Aorta (tissue), 5 donors: ENCODE data around the gene SMOC1. TPM values are rescaled to one million over a fixed set of nuclear protein-coding genes. Genes with fewer than 3 reads are reported as not detected.

Experiments
- ATAC-seq: fragments of 200-7000 bp; cut with Tn5 transposase; one replicate; pipeline ENCODE4 v1.9.1; 2022; ENCODE audit warnings: moderate library complexity; ENCODE audit not compliant: low FRiP score
- DNase-seq, 2 donors: peaks; one replicate each; pipeline ENCODE4 v3.0.0-alpha.2; 2020
- H3K27ac ChIP-seq, 2 donors: one replicate each; pipeline ENCODE4 v1.5.1; 2013; ENCODE audit warnings: low read length in 2 of 2, mild to moderate bottlenecking in 2 of 2, moderate library complexity in 2 of 2, control low read depth in 1 of 2, inconsistent platforms in 1 of 2, low read depth in 1 of 2
- H3K27me3 ChIP-seq, 2 donors: one replicate each; pipeline ENCODE4 v1.6.1; 2013; ENCODE audit warnings: control low read depth in 1 of 2, low read length in 1 of 2, mild to moderate bottlenecking in 1 of 2, moderate library complexity in 1 of 2; ENCODE audit not compliant: insufficient read depth in 2 of 2, control insufficient read depth in 1 of 2
- H3K36me3 ChIP-seq, 2 donors: one replicate each; pipeline ENCODE4 v1.6.1; 2013; ENCODE audit warnings: control low read depth in 1 of 2, low read length in 1 of 2, mild to moderate bottlenecking in 1 of 2; ENCODE audit not compliant: insufficient read depth in 2 of 2, control insufficient read depth in 1 of 2
- H3K4me1 ChIP-seq, 2 donors: one replicate each; pipeline ENCODE4 v1.6.1; 2013; ENCODE audit warnings: low read length in 2 of 2, control low read depth in 1 of 2, mild to moderate bottlenecking in 1 of 2, moderate library complexity in 1 of 2; ENCODE audit not compliant: insufficient read depth in 2 of 2, control insufficient read depth in 1 of 2
- H3K4me3 ChIP-seq, 2 donors: one replicate each; pipeline ENCODE4 v1.5.1; 2013; ENCODE audit warnings: low read length in 2 of 2, control low read depth in 1 of 2, mild to moderate bottlenecking in 1 of 2
- H3K9me3 ChIP-seq: one replicate; pipeline ENCODE4 v1.6.1; 2013; ENCODE audit warnings: mild to moderate bottlenecking, low read length; ENCODE audit not compliant: control insufficient read depth
- WGBS, 2 donors: extraction: QIAGEN DNeasy Blood & Tissue Kit; methylation state at CpG; one replicate each; pipeline ENCODE4 v1.1.7; 2013; 5-methylcytosine and 5-hydroxymethylcytosine counted together
- intact Hi-C, 2 donors: fragments of 100-400 bp; cut with DNase I; formaldehyde crosslinking; loops; one replicate each; pipeline versions ENCODE4 v1.14.2 to v1.15.0; 2022
- polyA plus RNA-seq, 2 donors: library from polyadenylated mRNA; stranded (reverse); fragments of 200-250 nt; gene quantifications; one replicate each; pipeline ENCODE4 v1.2.3, GENCODE V29; 2013
- total RNA-seq, 2 donors: library from RNA; stranded (reverse); fragmentation: NEBNext Ultra II Directional; extraction: Animal tissue kit (Norgen Biotek cat#: 25700); gene quantifications; one replicate each; pipeline ENCODE4 v1.2.1, GENCODE V29; 2021
- donor health status: healthy with polysubstance abuse.
- donor health status: Bipolar disorder and iron deficiency.
- donor health status: DM: no; HTN: no; CAD: no.
- donor health status: DM: no; HTN: no; CAD: no.
- donor health status: DM: yes; HTN: yes; CAD: no.

SMOC1 gene
- total and polyA plus RNA-seq, 4 donors = 2.3 to 5.8 (median 4.2) TPM

- no peak overlapping the region for H3K4me3 ChIP-seq
- no peaks in the 10 kb centered on the region for H3K36me3 ChIP-seq
- intact Hi-C loops = no loop called here
- ATAC-seq (no peak), DNase-seq (no peak)
- WGBS, 2 donors = 12 to 16% methylated on average over 12 of the region's 12 CpGs
- H3K27me3 ChIP-seq = no peaks in the 10 kb centered on the region
- no peak overlapping the region for H3K27ac ChIP-seq
- H3K9me3 ChIP-seq = no peaks in the 10 kb centered on the region
- no peaks in the 10 kb centered on the region for H3K4me1 ChIP-seq
Observed at GRCh38 chr14:69937367-69938081, 58.3 kb downstream of the SMOC1 start.

GRCh38 chr14:69938751-69939150, 59.5 kb downstream of the SMOC1 start:
- WGBS, 2 donors = 59 to 69% methylated on average over 6 of the region's 6 CpGs
- no peaks in the 10 kb centered on the region for H3K4me1 ChIP-seq
- DNase-seq (no peak), ATAC-seq (no peak)
- H3K27me3 ChIP-seq = no peaks in the 10 kb centered on the region
- H3K27ac ChIP-seq = no peak overlapping the region
- no peaks in the 10 kb centered on the region for H3K9me3 ChIP-seq
- H3K4me3 ChIP-seq = no peak overlapping the region
- intact Hi-C loops = no loop called here
- no peaks in the 10 kb centered on the region for H3K36me3 ChIP-seq

- intact Hi-C loops = no loop called here
- H3K27me3 ChIP-seq = no peaks in the 10 kb centered on the region
- no peak overlapping the region for H3K4me3 ChIP-seq
- H3K9me3 ChIP-seq = peaks cover 5% of the 10 kb centered on the region
- DNase-seq (no peak), ATAC-seq (no peak)
- H3K27ac ChIP-seq = no peak overlapping the region
- H3K36me3 ChIP-seq = no peaks in the 10 kb centered on the region
- H3K4me1 ChIP-seq = no peaks in the 10 kb centered on the region
- 40 to 46% methylated on average over 4 of the region's 4 CpGs for WGBS, 2 donors
Observed at GRCh38 chr14:69941768-69942742, 62.8 kb downstream of the SMOC1 start.

- H3K4me1 ChIP-seq = no peaks in the 10 kb centered on the region
- H3K27ac ChIP-seq = no peak overlapping the region
- peaks cover 6% of the 10 kb centered on the region for H3K9me3 ChIP-seq
- ATAC-seq (no peak), DNase-seq (no peak)
- H3K27me3 ChIP-seq = no peaks in the 10 kb centered on the region
- H3K36me3 ChIP-seq = no peaks in the 10 kb centered on the region
- intact Hi-C loops = no loop called here
- no peak overlapping the region for H3K4me3 ChIP-seq
- 23 to 42% methylated on average over 12 of the region's 12 CpGs for WGBS, 2 donors
Observed at GRCh38 chr14:69943084-69943780, 64.0 kb downstream of the SMOC1 start.

- H3K4me3 ChIP-seq = no peak overlapping the region
- ATAC-seq = no peak
- 46 to 74% methylated on average over 1 of the region's 1 CpG for WGBS, 2 donors
- H3K27ac ChIP-seq = no peak overlapping the region
- no peaks in the 10 kb centered on the region for H3K36me3 ChIP-seq
- DNase-seq = no peak
- H3K9me3 ChIP-seq = peaks cover 6% of the 10 kb centered on the region
- H3K4me1 ChIP-seq = no peaks in the 10 kb centered on the region
- intact Hi-C loops = no loop called here
- no peaks in the 10 kb centered on the region for H3K27me3 ChIP-seq
Observed at GRCh38 chr14:69945347-69945746, 66.1 kb downstream of the SMOC1 start.

GRCh38 chr14:69945912-69946311, 66.7 kb downstream of the SMOC1 start:
- H3K27me3 ChIP-seq = no peaks in the 10 kb centered on the region
- ATAC-seq (no peak), DNase-seq (no peak)
- H3K4me1 ChIP-seq = no peaks in the 10 kb centered on the region
- intact Hi-C loops = no loop called here
- no peaks in the 10 kb centered on the region for H3K36me3 ChIP-seq
- H3K9me3 ChIP-seq = peaks cover 6% of the 10 kb centered on the region
- H3K4me3 ChIP-seq = no peak overlapping the region
- H3K27ac ChIP-seq = no peak overlapping the region

- Histone ChIP-seq H3K9me3 (peaks cover 6% of the 10 kb centered on the region), H3K27me3 (no peaks in the 10 kb centered on the region), H3K4me3 (no peak overlapping the region), H3K27ac (no peak overlapping the region), H3K36me3 (no peaks in the 10 kb centered on the region), H3K4me1 (no peaks in the 10 kb centered on the region)
- DNase-seq (no peak), ATAC-seq (no peak)
- intact Hi-C loops = no loop called here
- 41 to 44% methylated on average over 3 of the region's 3 CpGs for WGBS, 2 donors
Observed at GRCh38 chr14:69948351-69948750, 69.1 kb downstream of the SMOC1 start.

- 63 to 79% methylated on average over 3 of the region's 3 CpGs for WGBS, 2 donors
- ATAC-seq = no peak
- Histone ChIP-seq H3K4me1 (no peaks in the 10 kb centered on the region), H3K27ac (no peak overlapping the region), H3K36me3 (no peaks in the 10 kb centered on the region), H3K4me3 (no peak overlapping the region), H3K27me3 (peaks cover 0 to 2% of the 10 kb centered on the region in 2 donors), H3K9me3 (peaks cover 4% of the 10 kb centered on the region)
- DNase-seq = no peak
- intact Hi-C loops = no loop called here
Observed at GRCh38 chr14:69951263-69951662, 72.0 kb downstream of the SMOC1 start.
